OCI-LY3 (cell line): Measurements from ENCODE around the gene PLIN1.

ENCODE experiments used
- CTCF ChIP-seq: fragments of 200-600, 300-600 bp; sonication (generic); IDR thresholded peaks from 2 replicates; pipeline ENCODE4 v1.5.1; 2014; ENCODE audit warnings: antibody characterized with exemption, low read length, low read depth
- EZH2phosphoT487 ChIP-seq: fragments of 200-600 bp; shearing (Covaris generic); IDR thresholded peaks from 2 replicates; pipeline ENCODE4 v1.6.1; 2018; ENCODE audit warnings: antibody characterized with exemption, mixed run types, low read depth

GRCh38 chr15:89662893-89663626 lies 16.1 kb downstream of the PLIN1 start:
- TF ChIP-seq CTCF (no peak), EZH2phosphoT487 (no peak)
